ENCODE data around the gene PIK3R4.

Gene PIK3R4

DNA sequence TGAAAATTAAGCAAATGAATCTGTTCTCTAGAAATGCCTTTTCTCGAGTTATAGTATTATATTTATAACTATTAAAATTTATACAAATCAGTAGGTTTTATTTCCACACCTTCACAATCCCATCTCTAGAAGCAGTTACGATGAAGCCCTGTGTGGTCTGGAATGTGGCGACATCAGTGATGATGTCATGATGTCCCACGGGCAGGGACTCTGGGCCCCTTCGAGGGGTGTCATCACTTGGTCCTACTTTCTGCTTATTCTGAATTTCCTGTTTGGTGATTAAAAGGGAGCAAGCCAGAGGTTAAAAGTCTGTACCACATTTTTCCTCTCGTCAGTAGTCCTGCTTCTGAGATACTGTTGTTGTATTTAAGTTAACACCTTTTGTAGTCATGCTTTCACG, 67.4 kb downstream of the PIK3R4 start:
- TF ChIP-seq, protein P1, sequence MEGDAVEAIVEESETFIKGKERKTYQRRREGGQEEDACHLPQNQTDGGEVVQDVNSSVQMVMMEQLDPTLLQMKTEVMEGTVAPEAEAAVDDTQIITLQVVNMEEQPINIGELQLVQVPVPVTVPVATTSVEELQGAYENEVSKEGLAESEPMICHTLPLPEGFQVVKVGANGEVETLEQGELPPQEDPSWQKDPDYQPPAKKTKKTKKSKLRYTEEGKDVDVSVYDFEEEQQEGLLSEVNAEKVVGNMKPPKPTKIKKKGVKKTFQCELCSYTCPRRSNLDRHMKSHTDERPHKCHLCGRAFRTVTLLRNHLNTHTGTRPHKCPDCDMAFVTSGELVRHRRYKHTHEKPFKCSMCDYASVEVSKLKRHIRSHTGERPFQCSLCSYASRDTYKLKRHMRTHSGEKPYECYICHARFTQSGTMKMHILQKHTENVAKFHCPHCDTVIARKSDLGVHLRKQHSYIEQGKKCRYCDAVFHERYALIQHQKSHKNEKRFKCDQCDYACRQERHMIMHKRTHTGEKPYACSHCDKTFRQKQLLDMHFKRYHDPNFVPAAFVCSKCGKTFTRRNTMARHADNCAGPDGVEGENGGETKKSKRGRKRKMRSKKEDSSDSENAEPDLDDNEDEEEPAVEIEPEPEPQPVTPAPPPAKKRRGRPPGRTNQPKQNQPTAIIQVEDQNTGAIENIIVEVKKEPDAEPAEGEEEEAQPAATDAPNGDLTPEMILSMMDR (conservative IDR thresholded peaks at IDR 0.05; ENCODE audit: low read depth, low read length): no peak
- no peak for DNase-seq (ENCODE audit: low read depth)

DNA sequence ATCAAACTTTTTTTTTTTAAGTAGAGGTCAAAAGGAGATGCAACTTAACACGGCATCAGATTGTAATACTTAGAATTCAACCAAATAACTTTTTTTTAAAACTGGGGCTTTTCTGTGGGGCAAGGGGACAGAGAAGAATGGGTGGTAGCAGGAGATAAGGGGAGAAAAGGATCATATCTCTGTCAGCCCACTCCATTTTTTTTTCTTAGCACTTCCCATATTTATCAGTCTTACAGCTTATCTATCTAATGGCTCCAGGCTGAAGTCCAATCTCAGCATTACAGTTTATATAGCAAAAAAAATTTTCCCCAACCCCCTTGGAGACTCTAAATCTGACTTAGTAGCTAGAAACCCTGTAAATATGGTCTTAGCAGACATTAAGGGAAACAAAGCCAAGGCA, 69.3 kb downstream of the PIK3R4 start:
- DNase-seq (ENCODE audit: low read depth): no peak
- TF ChIP-seq, protein P1 (conservative IDR thresholded peaks at IDR 0.05; ENCODE audit: low read depth, low read length): no peak
- no peak overlapping the region for H3K4me3 ChIP-seq (ENCODE audit: low read length)

More for the DNA sequence above, 67.4 kb downstream of the PIK3R4 start:
- no peak overlapping the region for H3K4me3 ChIP-seq (ENCODE audit: low read length)

DNA sequence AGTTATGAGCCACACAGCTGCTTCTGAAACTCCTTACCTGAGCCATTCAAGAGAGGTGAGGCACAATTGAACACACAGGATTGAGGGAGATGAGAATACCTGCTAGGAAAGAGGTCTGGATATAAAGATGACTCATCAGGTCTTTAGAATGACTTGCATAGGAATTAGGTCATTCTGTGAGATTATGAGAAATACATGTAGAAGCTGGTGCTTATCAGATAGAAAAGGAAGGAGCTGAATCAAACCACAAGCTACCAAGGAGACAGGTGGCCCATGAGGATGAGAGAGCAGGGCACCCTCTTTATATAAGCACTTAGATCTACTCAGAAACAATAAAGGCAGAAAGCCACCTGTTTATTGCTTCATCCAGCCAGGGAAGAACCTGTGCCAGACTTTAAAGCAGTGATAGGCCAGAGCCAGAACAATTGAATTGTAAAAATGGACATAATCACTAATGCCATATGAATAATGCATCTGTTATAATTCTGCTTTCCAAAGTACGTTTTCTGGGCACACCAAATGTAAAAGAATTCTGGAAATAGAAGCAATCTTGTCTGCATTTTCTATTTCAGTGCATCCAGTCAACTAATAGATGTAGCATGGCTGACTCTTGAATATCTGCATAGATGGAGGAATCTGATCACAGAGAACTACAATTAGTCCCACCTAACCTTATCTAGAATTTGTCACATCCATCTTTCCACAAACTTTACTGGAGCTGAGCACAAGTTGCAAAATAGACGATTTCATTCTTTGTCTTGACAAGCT, 74.9 kb downstream of the PIK3R4 start:
- H3K4me3 ChIP-seq (ENCODE audit: low read length): no peak overlapping the region
- DNase-seq (ENCODE audit: low read depth): no peak
- TF ChIP-seq, protein P1 (conservative IDR thresholded peaks at IDR 0.05; ENCODE audit: low read depth, low read length): no peak

DNA sequence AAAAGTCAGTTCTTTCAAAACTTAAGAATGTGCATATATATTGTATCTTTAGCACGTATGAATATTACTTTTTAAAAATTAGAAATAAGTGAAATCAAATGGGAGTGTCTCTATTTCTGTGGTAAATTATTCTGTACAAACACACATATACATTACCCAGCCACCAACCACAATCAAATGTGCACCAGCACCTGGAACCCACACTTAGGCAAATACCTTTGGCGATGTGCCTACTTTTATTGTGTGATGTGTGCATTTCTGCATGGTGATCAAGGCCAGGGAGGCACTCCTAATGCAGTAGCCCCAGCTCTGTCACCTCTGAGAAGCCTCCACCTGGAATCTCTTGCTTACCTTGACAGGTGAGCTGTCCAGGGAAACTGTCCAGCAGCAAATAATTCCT, 76.9 kb downstream of the PIK3R4 start:
- no peak for DNase-seq (ENCODE audit: low read depth)
- no peak overlapping the region for H3K4me3 ChIP-seq (ENCODE audit: low read length)
- TF ChIP-seq, protein P1 (conservative IDR thresholded peaks at IDR 0.05; ENCODE audit: low read depth, low read length): no peak

GRCh38 chr3:130663092-130663491, 83.5 kb downstream of the PIK3R4 start:
- TF ChIP-seq, protein P1 (conservative IDR thresholded peaks at IDR 0.05; ENCODE audit: low read depth, low read length): no peak
- H3K4me3 ChIP-seq (ENCODE audit: low read length): no peak overlapping the region
- no peak for DNase-seq (ENCODE audit: low read depth)

- no peak for DNase-seq (ENCODE audit: low read depth)
- no peak overlapping the region for H3K4me3 ChIP-seq (ENCODE audit: low read length)
- TF ChIP-seq, protein P1 (conservative IDR thresholded peaks at IDR 0.05; ENCODE audit: low read depth, low read length): no peak
These were observed 84.1 kb downstream of the PIK3R4 start for GRCh38 chr3:130662501-130662996.

All from retinal pigment epithelial cell (primary cell).